Measurements from ENCODE around the gene CRACR2B. TPM values are rescaled to one million over a fixed set of nuclear protein-coding genes. Genes with fewer than 3 reads are reported as not detected.

The CRACR2B gene
- total RNA-seq, 2 donors from 2014 or later, result 23.2 to 83.0 TPM

- TF ChIP-seq POLR2A (IDR thresholded peaks at IDR 0.05), result no peak
- no peak for TF ChIP-seq CTCF (IDR thresholded peaks at IDR 0.05)
- TF ChIP-seq POLR2AphosphoS5 (IDR thresholded peaks at IDR 0.05), result no peak
- no peaks in the 10 kb centered on the region for H3K36me3 ChIP-seq
- peaks cover 27% of the 10 kb centered on the region for H3K4me1 ChIP-seq (replicated peaks)
- H3K4me3 ChIP-seq, result no peak overlapping the region
- H3K27ac ChIP-seq, result no peak overlapping the region
- WGBS, result 62% methylated on average over 11 of the region's 11 CpGs
- no peaks in the 10 kb centered on the region for H3K27me3 ChIP-seq (replicated peaks; ENCODE audit: insufficient read depth)
- intact Hi-C loops (cut with DNase I), result loop anchor here (5.0 to 10.0 kb wide), 4 partner anchors 66 to 618 kb away; partner anchors contain the start of genes AP2A2 and CHID1
- DNase-seq (ENCODE audit: low spot score), result no peak
- H3K9me3 ChIP-seq, result no peaks in the 10 kb centered on the region
Observed at GRCh38 chr11:846496-847098, 18.9 kb downstream of the CRACR2B start.

- peaks cover 26% of the 10 kb centered on the region for H3K4me1 ChIP-seq (replicated peaks)
- intact Hi-C loops (cut with DNase I), result loop anchor here (5.0 to 10.0 kb wide), 4 partner anchors 64 to 617 kb away; partner anchors contain the start of genes AP2A2 and CHID1
Observed at GRCh38 chr11:847876-848275, 20.2 kb downstream of the CRACR2B start.

GRCh38 chr11:848380-848931 is 20.7 kb downstream of the CRACR2B start:
- intact Hi-C loops (cut with DNase I), result loop anchor here (5.0 to 10.0 kb wide), 4 partner anchors 64 to 616 kb away; partner anchors contain the start of genes AP2A2 and CHID1
- H3K27ac ChIP-seq, result no peak overlapping the region
- no peak overlapping the region for H3K4me3 ChIP-seq
- no peaks in the 10 kb centered on the region for H3K9me3 ChIP-seq
- no peak for DNase-seq (ENCODE audit: low spot score)
- TF ChIP-seq POLR2A (IDR thresholded peaks at IDR 0.05), result no peak
- TF ChIP-seq CTCF (IDR thresholded peaks at IDR 0.05), result peak; percentile 40 to 91 (median 78)
- 33% methylated on average over 14 of the region's 14 CpGs for WGBS
- no peaks in the 10 kb centered on the region for H3K36me3 ChIP-seq
- H3K27me3 ChIP-seq (replicated peaks; ENCODE audit: insufficient read depth), result no peaks in the 10 kb centered on the region
- peaks cover 26% of the 10 kb centered on the region for H3K4me1 ChIP-seq (replicated peaks)

More at GRCh38 chr11:847876-848275, 20.2 kb downstream of the CRACR2B start:
- H3K9me3 ChIP-seq, result no peaks in the 10 kb centered on the region
- H3K4me3 ChIP-seq, result no peak overlapping the region
- WGBS, result 97% methylated on average over 11 of the region's 18 CpGs
- no peak overlapping the region for H3K27ac ChIP-seq
- no peak for TF ChIP-seq POLR2AphosphoS5 (IDR thresholded peaks at IDR 0.05)
- no peak for TF ChIP-seq CTCF (IDR thresholded peaks at IDR 0.05)
- no peak for TF ChIP-seq POLR2A (IDR thresholded peaks at IDR 0.05)
- no peaks in the 10 kb centered on the region for H3K27me3 ChIP-seq (replicated peaks; ENCODE audit: insufficient read depth)
- no peak for DNase-seq (ENCODE audit: low spot score)
- H3K36me3 ChIP-seq, result no peaks in the 10 kb centered on the region

- 10% methylated on average over 23 of the region's 71 CpGs for WGBS
- Histone ChIP-seq H3K27ac (no peak overlapping the region), H3K36me3 (no peaks in the 10 kb centered on the region), H3K4me3 (peak overlapping the region; percentile 37 to 44), H3K4me1 (replicated peaks) (peaks cover 21% of the 10 kb centered on the region), H3K27me3 (replicated peaks; ENCODE audit: insufficient read depth) (no peaks in the 10 kb centered on the region), H3K9me3 (no peaks in the 10 kb centered on the region)
- TF ChIP-seq CTCF (IDR thresholded peaks at IDR 0.05) (no peak), POLR2AphosphoS5 (IDR thresholded peaks at IDR 0.05) (no peak), POLR2A (IDR thresholded peaks at IDR 0.05) (no peak)
- DNase-seq (ENCODE audit: low spot score), result no peak
- intact Hi-C loops (cut with DNase I), result loop anchor here (5.0 to 10.0 kb wide), 4 partner anchors 63 to 616 kb away; partner anchors contain the start of genes AP2A2 and CHID1
Observed at GRCh38 chr11:849104-849824, 21.5 kb downstream of the CRACR2B start.

All from prostate gland (tissue), 2 donors.